ENCODE data around the gene ITPRIPL2. TPM values are rescaled to one million over a fixed set of nuclear protein-coding genes. Genes with fewer than 3 reads are reported as not detected.

Gene ITPRIPL2
- total and polyA plus RNA-seq, 2 of the 4 experiments (the other 2 are of a cell fraction) = 9.2 to 11.1 TPM

DNA sequence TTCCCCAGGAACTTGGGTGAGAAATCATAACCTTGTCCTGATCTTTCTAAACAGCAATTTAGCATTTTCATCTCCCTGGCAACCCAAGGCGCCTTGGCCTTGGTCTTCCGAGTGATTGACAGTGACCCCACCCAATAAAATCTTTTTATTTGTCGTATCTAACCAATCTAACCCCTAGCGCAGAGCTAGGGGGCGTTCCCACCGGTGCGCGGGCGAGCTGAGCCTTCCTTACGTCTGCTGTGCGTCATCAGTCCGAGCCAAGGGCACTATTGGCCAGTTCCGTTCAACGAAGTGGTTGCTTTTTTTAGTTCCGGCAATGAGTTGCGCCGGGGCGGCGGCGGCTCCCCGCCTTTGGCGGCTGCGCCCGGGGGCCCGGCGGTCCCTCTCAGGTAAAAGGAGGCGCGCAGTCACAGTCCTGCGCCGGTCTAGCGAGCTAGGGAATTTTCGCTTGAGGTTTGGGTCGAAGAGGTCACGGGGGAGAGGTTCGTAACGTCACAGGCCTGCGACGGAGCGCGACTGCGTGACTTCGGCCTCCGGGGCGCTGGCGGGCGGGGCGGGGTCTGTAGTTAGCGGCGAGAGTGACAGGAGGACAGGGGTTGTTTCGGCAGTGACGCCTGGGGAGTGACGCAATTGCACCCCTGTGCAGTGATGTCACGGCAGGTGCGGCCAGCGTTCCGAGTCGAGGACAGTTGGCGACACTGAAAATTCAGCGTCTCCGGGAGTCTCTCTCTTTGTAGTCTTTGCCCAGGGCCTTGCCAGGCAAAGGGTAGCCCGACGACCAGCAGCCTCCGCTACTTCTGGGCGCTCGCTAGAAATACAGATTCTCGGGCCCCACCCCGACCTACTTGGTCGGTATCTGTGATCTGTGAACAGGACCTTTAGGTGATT lies 46.2 kb upstream of the ITPRIPL2 start, which contains the start of gene COQ7 (continued):
- TF ChIP-seq MAFK (IDR thresholded peaks at IDR 0.05; ENCODE audit: low read depth, low read length) (peak; percentile 21; the same call in 1 of the 2 replicates), RAD21 (IDR thresholded peaks at IDR 0.05; ENCODE audit: low read length) (no peak), CHD1 (IDR thresholded peaks at IDR 0.05; ENCODE audit: low read depth, low read length) (no peak), SMC3 (IDR thresholded peaks at IDR 0.05; ENCODE audit: low read depth, low read length) (no peak)

DNA sequence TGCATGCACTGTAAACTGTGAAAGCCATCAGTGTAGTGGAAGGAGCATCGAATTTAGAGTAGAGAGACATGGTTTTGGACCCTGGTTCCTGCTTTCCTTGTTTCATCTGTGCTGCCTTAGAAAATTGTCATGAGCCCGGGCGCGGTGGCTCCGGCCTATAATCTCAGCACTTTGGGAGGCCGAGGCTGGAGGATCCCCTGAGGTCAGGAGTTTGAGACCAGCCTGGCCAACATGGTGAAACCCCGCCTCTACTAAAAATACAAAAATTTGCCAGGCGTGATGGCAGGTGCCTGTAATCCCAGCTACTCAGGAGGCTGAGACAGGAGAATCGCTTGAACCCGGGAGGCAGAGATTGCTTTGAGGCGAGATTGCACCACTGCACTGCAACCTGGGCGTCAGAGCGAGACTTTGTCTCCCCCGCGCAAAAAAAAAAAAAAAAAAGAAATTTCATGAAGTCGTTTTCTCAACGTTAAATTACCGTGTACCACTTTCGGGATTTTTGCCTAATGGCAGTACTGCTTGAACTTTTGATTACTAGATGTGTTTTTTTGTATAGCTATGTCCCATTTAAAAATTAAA lies 45.4 kb upstream of the ITPRIPL2 start:
- intact Hi-C loops (cut with micrococcal nuclease) (loop anchor here (5.0 to 10.0 kb wide), 2 partner anchors 71 to 264 kb away; partner anchors contain the start of gene ARL6IP1), in situ Hi-C loops (cut with MboI; ENCODE audit: low sequenced_read_pairs) (no loop called here), dilution Hi-C loops (cut with HindIII; ENCODE audit: low sequenced_read_pairs, unreplicated experiment) (no loop called here)
- Histone ChIP-seq H3K9ac (ENCODE audit: low read depth, low read length) (peak overlapping the region; percentile 63), H2AFZ (replicated peaks; ENCODE audit: low read length, poor library complexity) (peak overlapping the region; percentile 99), H3K23ac (ENCODE audit: low read depth, low read length) (no peak overlapping the region), H2BK15ac (ENCODE audit: low read depth, low read length) (no peak overlapping the region), H3K4me3 (ENCODE audit: insufficient read depth, low read depth, low read length) (peak overlapping the region; percentile 64), H3K4me2 (ENCODE audit: low read depth, low read length) (peak overlapping the region; percentile 86), H3K56ac (ENCODE audit: extremely low read depth, insufficient read depth, low read length) (no peak overlapping the region), H3K79me1 (ENCODE audit: low read depth in 1 of 2, low read length in 2 of 2) (peaks cover 0 to 11% of the 10 kb centered on the region in 2 experiments; a peak in 1 of 4 replicates), H3K36me3 (ENCODE audit: control insufficient read depth, insufficient read depth, low read length) (no peaks in the 10 kb centered on the region; the same call in 1 of the 2 replicates), H3K18ac (ENCODE audit: low read depth, low read length) (no peak overlapping the region), H3K27ac (ENCODE audit: insufficient read depth, low read length) (peak overlapping the region; percentile 87), H2BK20ac (ENCODE audit: low read depth, low read length) (no peak overlapping the region), H2AK9ac (replicated peaks; ENCODE audit: low read depth, low read length, poor library complexity) (peak overlapping the region; percentile 89), H3K4ac (ENCODE audit: low read depth, low read length) (peak overlapping the region; percentile 57), H3K9me1 (ENCODE audit: insufficient read depth, low read length) (no peaks in the 10 kb centered on the region), H3K4me1 (ENCODE audit: control insufficient read depth, insufficient read depth, low read length) (no peaks in the 10 kb centered on the region), H3K27me3 (ENCODE audit: control insufficient read depth, insufficient read depth, low read length) (no peaks in the 10 kb centered on the region), H4K5ac (ENCODE audit: low read depth, low read length) (peak overlapping the region; percentile 80), H2AK5ac (ENCODE audit: low read depth, low read length) (no peak overlapping the region), H4K20me1 (ENCODE audit: insufficient read depth, low read length) (no peaks in the 10 kb centered on the region), H3K14ac (replicated peaks; ENCODE audit: low read depth, low read length) (peak overlapping the region; percentile 96; the same call in 1 of the 2 replicates), H4K91ac (ENCODE audit: insufficient read depth, low read depth, low read length) (peak overlapping the region; percentile 70; the same call in 1 of the 2 replicates), H2BK120ac (ENCODE audit: low read depth, low read length) (no peak overlapping the region), H2BK5ac (ENCODE audit: low read depth, low read length, poor library complexity, severe bottlenecking) (no peak overlapping the region), H3K9me3 (ENCODE audit: control insufficient read depth, insufficient read depth, low read length) (no peaks in the 10 kb centered on the region), H4K8ac (ENCODE audit: low read depth in 2 of 2, low read length in 2 of 2) (peak overlapping the region; percentile 84 to 89)
- DNase-seq = no peak
- POLR2A ChIA-PET (ENCODE audit: unreplicated experiment) = no interaction called here
- TSS peak; percentile 78 for BruUV-seq (replicated peaks)
- ATAC-seq (ENCODE audit: low read depth) = no peak
- WGBS, 2 experiments (ENCODE audit: extremely low coverage in 2 of 2, insufficient read length in 1 of 2) = 40% methylated on average over 10 of the region's 19 CpGs; no CpG with 5 or more reads in 1 of the 2 experiments
- CTCF ChIA-PET = interaction anchor here (0.7 kb wide), 1 partner anchor 310 kb away, joined by 6 read pairs; no protein-coding TSS in a partner anchor
- TF ChIP-seq NFE2L2 (IDR thresholded peaks at IDR 0.05; ENCODE audit: low read depth, low read length) (no peak), RAD21 (IDR thresholded peaks at IDR 0.05; ENCODE audit: low read length) (no peak), MAZ (IDR thresholded peaks at IDR 0.05; ENCODE audit: borderline replicate concordance, low read depth, low read length) (no peak), MXI1 (IDR thresholded peaks at IDR 0.05; ENCODE audit: borderline replicate concordance, low read depth, low read length) (no peak), MAFK (IDR thresholded peaks at IDR 0.05; ENCODE audit: low read depth, low read length) (no peak), CEBPB (IDR thresholded peaks at IDR 0.05; ENCODE audit: low read depth, low read length) (no peak), RFX5 (IDR thresholded peaks at IDR 0.05; ENCODE audit: low read depth, low read length) (no peak), SMC3 (IDR thresholded peaks at IDR 0.05; ENCODE audit: low read depth, low read length) (no peak)
- TF ChIP-seq, protein P1, sequence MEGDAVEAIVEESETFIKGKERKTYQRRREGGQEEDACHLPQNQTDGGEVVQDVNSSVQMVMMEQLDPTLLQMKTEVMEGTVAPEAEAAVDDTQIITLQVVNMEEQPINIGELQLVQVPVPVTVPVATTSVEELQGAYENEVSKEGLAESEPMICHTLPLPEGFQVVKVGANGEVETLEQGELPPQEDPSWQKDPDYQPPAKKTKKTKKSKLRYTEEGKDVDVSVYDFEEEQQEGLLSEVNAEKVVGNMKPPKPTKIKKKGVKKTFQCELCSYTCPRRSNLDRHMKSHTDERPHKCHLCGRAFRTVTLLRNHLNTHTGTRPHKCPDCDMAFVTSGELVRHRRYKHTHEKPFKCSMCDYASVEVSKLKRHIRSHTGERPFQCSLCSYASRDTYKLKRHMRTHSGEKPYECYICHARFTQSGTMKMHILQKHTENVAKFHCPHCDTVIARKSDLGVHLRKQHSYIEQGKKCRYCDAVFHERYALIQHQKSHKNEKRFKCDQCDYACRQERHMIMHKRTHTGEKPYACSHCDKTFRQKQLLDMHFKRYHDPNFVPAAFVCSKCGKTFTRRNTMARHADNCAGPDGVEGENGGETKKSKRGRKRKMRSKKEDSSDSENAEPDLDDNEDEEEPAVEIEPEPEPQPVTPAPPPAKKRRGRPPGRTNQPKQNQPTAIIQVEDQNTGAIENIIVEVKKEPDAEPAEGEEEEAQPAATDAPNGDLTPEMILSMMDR (conservative IDR thresholded peaks at IDR 0.05; ENCODE audit: low read depth, low read length) = no peak
- TF ChIP-seq, protein P2, sequence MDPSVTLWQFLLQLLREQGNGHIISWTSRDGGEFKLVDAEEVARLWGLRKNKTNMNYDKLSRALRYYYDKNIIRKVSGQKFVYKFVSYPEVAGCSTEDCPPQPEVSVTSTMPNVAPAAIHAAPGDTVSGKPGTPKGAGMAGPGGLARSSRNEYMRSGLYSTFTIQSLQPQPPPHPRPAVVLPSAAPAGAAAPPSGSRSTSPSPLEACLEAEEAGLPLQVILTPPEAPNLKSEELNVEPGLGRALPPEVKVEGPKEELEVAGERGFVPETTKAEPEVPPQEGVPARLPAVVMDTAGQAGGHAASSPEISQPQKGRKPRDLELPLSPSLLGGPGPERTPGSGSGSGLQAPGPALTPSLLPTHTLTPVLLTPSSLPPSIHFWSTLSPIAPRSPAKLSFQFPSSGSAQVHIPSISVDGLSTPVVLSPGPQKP (IDR thresholded peaks at IDR 0.05; ENCODE audit: borderline replicate concordance, low read depth, low read length) = no peak
